ENCODE measurements around the gene MRTFB.
A peak's percentile ranks its signal among the peaks of the same experiment; 100 is the strongest.

Gene MRTFB

DNA sequence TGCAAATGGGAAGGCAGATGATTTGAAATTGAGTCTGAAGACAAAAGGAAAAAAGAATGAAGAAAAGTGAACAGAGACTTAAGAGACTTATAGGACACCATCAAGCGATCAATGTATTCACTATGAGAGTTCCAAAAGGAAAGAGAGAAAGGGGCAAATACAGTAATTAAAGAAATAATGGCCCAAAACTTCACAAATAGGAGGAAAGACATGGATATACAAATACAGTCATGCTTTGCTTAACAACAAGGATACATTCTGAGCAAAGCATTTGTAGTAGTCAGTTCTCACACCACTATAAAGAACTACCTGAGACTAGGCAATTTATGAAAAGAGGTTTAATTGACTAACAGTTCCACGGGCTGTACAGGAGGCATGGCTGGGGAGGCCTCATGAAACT lies 152.5 kb downstream of the MRTFB start:
- DNase-seq (ENCODE audit: low read depth in 2 of 2, low spot score in 1 of 2) = no peak

DNA sequence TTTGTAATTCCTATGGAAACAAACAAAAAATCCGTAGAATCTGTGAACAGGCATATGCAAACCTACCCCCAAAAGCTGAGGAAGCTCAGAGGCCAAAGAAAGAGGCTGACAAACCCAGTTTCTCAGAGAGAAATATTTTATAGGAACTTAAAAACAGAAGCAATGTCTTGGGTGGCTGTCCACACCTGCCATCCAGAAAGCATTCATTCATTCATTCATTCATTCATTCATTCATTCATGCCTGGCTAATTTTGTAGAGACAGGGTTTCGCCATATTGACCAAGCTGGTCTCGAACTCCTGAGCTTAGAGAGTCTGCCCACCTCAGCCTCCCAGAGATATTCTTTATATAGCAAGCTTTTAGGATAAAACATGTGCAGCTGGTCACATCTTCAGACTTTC lies 154.3 kb downstream of the MRTFB start:
- DNase-seq (ENCODE audit: low read depth in 2 of 2, low spot score in 1 of 2) = no peak

GRCh38 chr16:14232106-14232864 lies 161.2 kb downstream of the MRTFB start:
- no peak for DNase-seq (ENCODE audit: low read depth in 2 of 2, low spot score in 1 of 2)

GRCh38 chr16:14236401-14236800 lies 165.3 kb downstream of the MRTFB start:
- no peak for DNase-seq (ENCODE audit: low read depth in 2 of 2, low spot score in 1 of 2)

DNA sequence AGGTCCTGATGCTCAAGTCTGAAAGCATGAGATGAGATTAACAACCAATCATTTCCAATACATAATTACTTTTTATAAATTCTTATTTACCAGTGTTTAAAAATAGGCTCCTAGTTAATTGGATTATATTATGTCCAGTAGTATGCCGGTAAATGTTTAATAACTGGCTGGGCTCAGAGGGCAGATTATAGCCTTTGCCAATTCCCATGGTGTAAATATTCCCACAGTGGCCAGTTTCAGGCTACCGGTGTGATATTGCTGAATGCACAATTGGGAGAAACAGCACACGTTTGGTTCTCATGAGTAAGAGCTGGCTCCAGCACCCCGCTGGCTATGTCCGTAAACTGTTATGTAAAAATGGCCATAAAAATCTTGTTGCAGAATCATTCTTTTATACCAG lies 167.6 kb downstream of the MRTFB start:
- DNase-seq (ENCODE audit: low read depth in 2 of 2, low spot score in 1 of 2) = no peak

DNA sequence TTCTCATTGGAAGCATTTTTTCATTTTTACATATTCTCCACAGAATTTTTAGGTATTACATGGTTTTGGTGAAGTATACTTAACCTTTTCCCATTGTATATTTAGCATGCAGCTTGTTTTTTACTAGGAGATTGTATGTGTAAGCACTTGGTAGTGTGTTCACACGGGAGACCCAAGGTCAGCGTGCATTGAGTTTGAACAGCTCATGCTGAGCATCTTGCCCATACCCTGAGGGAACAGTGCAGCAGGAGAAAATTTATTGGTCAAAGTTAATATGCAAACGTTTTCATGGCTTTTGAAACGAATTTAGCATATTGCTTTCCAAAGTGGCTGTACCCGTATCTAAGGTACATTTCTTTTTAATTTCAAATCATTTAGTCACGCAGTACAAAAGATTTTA lies 168.7 kb downstream of the MRTFB start:
- DNase-seq (ENCODE audit: low read depth in 2 of 2, low spot score in 1 of 2) = no peak

- DNase-seq (ENCODE audit: low read depth in 2 of 2, low spot score in 1 of 2) = no peak
Observed at GRCh38 chr16:14240219-14240843, 169.2 kb downstream of the MRTFB start.

- no peak for DNase-seq (ENCODE audit: low read depth in 2 of 2, low spot score in 1 of 2)
Observed at GRCh38 chr16:14240964-14241363, 169.8 kb downstream of the MRTFB start.

- DNase-seq (ENCODE audit: low read depth in 2 of 2, low spot score in 1 of 2) = no peak
Observed at GRCh38 chr16:14241631-14242030, 170.5 kb downstream of the MRTFB start.

DNA sequence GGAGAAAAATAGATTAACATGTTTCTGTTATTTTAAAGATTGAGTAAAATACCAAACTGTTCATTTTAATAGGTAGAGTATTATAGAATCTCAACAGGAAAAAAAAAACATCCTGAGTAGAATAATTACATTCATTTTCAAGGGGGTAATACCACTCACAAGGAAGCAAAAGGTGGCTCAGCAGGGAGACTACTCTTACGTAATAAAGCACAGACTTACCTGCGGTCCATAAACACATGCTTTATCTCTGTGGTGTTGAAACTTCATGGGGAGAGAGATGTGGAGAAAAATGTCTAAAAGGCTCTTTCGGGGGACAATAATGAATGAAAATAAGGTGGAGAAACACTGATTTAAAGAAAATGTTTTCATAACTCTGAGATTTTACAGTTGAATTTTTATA lies 171.7 kb downstream of the MRTFB start:
- no peak for DNase-seq (ENCODE audit: low read depth in 2 of 2, low spot score in 1 of 2)

GRCh38 chr16:14244196-14245010 lies 173.3 kb downstream of the MRTFB start:
- DNase-seq (ENCODE audit: low read depth in 2 of 2, low spot score in 1 of 2) = no peak

DNA sequence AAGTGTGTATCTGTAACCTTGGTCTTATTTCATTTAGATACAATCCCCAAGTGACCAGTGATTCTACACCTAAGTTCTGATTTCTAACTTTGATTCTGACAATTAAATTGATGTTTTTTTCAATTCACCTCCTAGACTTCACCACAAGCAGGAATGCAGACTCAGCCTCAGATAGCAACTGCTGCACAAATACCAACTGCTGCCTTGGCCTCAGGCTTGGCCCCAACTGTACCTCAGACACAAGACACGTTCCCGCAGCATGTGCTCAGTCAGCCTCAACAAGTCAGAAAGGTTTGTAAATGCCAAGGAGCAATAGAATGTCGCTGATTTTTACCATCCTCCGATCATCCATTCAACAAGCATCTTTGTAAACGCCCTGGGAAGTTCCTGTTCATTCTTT lies 177.7 kb downstream of the MRTFB start:
- no peak for DNase-seq (ENCODE audit: low read depth in 2 of 2, low spot score in 1 of 2)

DNA sequence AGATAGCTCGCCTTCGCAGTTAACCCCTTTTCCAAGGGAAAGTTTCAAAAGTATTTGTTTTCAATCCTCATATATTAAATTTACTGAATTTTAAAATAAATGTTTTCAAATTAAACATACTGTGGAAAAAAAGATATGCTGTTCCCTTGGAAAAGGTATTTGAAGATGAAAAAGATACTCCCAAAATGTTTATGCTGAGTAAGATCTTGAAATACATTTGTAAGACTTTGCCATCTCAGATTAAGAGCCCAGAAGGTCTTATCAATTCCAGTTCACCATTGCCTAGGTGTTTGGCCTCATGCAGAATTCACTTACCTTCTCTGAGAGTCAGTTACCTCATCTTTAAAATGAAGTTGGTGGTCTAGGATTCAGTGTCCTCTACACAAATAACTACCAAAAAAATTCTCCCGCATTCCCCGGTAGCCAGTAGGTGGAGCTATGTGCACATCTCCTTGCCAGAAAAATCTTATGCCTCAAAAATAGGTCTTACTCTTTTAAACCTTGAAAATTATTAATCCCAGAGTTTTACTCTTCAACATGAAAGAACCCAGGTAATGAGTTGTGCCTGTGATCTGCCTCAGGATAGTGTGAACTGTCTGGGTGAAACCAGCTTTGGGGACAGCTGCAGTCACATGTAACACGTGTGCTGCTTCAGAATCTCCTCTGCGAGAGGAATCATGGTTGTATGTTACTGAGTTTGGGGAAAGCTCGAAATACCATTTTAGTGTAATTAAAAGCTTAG lies 178.3 kb downstream of the MRTFB start:
- peak in 1 of 2 donors; percentile 3 for DNase-seq (ENCODE audit: low read depth in 2 of 2, low spot score in 1 of 2)

GRCh38 chr16:14251419-14251818 lies 180.3 kb downstream of the MRTFB start:
- no peak for DNase-seq (ENCODE audit: low read depth in 2 of 2, low spot score in 1 of 2)

GRCh38 chr16:14252860-14253259 lies 181.7 kb downstream of the MRTFB start:
- DNase-seq (ENCODE audit: low read depth in 2 of 2, low spot score in 1 of 2) = no peak

DNA sequence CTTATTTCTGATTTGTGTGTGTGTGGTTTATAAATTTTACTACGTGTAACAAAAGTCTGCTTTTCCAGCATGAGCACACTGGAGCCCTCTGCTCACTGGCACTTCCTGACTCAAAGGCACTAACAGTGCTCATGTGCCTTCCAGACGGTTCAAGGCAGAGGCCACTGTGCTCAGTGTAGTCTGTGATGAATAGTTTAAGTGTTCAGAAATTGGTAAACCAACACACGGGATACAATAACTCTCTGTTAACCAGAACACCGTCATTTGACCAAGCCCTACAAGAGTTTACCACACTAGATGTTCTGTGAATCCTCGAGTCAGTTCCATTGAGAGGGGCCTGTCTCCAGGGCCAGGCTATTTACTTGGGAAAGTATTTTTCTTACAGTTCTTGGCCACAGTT lies 191.9 kb downstream of the MRTFB start:
- DNase-seq (ENCODE audit: low read depth in 2 of 2, low spot score in 1 of 2) = no peak

DNA sequence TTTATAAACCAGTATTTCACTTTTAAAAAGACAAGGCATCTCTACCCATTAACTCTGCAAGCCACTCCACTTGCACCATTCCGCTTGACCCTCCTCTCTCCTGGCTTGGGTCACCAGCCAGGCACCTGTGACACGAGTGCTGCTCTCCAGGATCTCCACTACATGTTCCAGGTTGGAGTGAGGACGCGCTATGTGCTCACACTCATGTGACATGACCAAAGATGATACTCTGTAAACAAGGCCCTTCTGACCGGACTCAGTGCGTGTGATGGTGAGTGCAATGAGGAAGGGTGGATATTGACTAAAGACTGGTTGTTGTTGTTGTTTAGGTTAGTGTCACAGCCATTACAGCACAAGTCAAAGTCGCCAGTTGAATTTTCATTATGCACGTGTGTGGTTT lies 192.7 kb downstream of the MRTFB start:
- DNase-seq (ENCODE audit: low read depth in 2 of 2, low spot score in 1 of 2) = no peak

DNA sequence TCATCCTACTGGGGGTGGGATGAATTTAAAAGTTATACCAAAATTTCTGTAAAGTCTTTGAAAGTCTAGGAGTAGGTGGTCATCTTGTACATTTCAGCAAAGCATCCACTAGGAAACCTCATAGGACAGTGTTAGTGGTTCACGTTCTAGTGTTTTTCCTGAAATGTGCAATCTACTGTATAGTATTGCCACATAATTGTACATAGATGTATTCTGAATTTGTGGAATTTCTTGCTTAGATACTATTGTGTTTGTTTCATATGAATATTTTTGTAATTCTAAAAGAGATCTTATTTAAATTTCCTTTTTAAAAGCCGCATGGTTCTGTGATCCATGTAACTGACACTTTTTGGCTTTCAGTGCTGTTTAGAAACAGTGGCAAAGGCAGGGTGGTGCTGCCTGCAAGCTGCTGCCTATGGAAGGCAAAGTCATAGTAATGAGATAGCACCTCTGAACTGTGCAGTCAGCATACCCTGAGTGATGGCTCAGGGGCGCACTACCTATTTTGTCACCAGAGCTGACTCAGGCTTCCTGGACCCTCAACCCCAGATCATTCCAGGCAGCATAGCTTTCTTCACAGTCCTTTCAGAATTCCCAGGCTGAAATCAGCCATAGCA lies 193.3 kb downstream of the MRTFB start:
- no peak for DNase-seq (ENCODE audit: low read depth in 2 of 2, low spot score in 1 of 2)

- no peak for DNase-seq (ENCODE audit: low read depth in 2 of 2, low spot score in 1 of 2)
Observed at GRCh38 chr16:14268073-14268472, 197.0 kb downstream of the MRTFB start.

- no peak for DNase-seq (ENCODE audit: low read depth in 2 of 2, low spot score in 1 of 2)
Observed at GRCh38 chr16:14275934-14276333, 204.8 kb downstream of the MRTFB start.

GRCh38 chr16:14278749-14279148 lies 207.6 kb downstream of the MRTFB start:
- DNase-seq (ENCODE audit: low read depth in 2 of 2, low spot score in 1 of 2) = no peak

Data from stimulated activated CD8-positive, alpha-beta memory T cell treated with anti-CD3 and anti-CD28 coated beads, Interleukin-4, amount 100 ng/mL, for 1 hour (primary cell).